Measurements from ENCODE around the gene LDLRAD4.

LDLRAD4 gene

DNA sequence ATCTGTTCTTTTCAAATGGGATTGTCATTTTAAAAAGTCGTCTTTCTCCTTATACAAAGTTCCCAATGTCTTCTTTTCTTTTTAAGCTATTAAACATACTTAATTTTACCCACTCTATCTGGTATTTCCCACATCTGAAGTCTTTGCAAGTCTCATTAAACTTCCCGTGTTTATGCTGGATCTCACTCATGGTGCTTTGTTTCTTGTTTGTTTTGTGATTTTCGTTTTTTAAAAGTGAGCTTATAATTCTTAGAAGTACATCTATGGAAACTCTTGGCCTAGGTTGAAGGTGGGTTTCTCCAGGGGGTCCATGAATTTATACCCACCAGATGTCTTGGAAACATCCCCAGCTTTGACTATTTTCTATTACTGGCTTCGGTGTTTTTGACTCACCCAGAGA lies 299.8 kb downstream of the LDLRAD4 start:
- in situ Hi-C loops (cut with MboI; ENCODE audit: low sequenced_read_pairs), result loop anchor here (25.0 kb wide), 1 partner anchor 94 kb away; no protein-coding TSS in a partner anchor

DNA sequence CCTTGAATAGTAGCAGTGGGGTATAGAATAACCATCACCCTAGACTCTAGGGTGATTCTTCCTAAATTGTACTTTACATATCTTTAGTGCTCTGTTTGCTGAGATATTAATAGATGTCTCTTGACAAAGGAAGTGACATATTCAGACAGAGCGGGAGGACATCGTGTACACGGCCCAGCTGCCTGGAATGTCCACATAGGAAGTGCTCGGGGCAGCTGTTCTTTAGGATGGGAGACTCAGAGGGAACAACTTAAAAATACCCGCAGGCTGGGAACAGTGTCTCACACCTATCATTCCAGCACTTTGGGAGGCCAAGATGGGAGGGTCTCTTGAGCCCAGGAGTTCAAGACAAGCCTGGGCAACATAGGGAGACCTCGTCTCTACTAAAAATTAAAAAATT lies 301.7 kb downstream of the LDLRAD4 start:
- in situ Hi-C loops (cut with MboI; ENCODE audit: low sequenced_read_pairs), result loop anchor here (25.0 kb wide), 1 partner anchor 92 kb away; no protein-coding TSS in a partner anchor

GRCh38 chr18:13520741-13521140 lies 302.2 kb downstream of the LDLRAD4 start:
- in situ Hi-C loops (cut with MboI; ENCODE audit: low sequenced_read_pairs), result loop anchor here (25.0 kb wide), 1 partner anchor 92 kb away; no protein-coding TSS in a partner anchor

GRCh38 chr18:13521418-13521817 lies 302.9 kb downstream of the LDLRAD4 start:
- in situ Hi-C loops (cut with MboI; ENCODE audit: low sequenced_read_pairs), result loop anchor here (25.0 kb wide), 1 partner anchor 91 kb away; no protein-coding TSS in a partner anchor

DNA sequence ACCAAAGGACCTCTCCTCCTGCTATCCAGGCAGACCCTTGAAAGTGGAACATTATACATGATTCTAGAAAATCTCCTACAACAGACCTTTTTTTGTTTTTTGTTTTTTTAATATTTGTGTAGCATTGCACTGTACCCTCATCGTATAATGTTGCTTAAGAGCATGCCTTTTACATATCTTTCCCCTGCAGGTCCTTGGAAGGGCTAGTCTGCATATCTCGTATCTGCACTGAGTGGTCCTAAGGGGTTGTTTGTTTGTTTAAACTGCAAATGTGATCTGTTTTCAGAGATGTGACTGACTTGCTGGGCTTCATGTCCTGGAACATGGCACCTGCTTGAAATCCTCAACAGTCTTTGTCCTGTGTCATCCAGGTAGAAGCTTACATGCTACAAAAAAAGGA lies 303.7 kb downstream of the LDLRAD4 start:
- in situ Hi-C loops (cut with MboI; ENCODE audit: low sequenced_read_pairs), result loop anchor here (25.0 kb wide), 1 partner anchor 90 kb away; no protein-coding TSS in a partner anchor

DNA sequence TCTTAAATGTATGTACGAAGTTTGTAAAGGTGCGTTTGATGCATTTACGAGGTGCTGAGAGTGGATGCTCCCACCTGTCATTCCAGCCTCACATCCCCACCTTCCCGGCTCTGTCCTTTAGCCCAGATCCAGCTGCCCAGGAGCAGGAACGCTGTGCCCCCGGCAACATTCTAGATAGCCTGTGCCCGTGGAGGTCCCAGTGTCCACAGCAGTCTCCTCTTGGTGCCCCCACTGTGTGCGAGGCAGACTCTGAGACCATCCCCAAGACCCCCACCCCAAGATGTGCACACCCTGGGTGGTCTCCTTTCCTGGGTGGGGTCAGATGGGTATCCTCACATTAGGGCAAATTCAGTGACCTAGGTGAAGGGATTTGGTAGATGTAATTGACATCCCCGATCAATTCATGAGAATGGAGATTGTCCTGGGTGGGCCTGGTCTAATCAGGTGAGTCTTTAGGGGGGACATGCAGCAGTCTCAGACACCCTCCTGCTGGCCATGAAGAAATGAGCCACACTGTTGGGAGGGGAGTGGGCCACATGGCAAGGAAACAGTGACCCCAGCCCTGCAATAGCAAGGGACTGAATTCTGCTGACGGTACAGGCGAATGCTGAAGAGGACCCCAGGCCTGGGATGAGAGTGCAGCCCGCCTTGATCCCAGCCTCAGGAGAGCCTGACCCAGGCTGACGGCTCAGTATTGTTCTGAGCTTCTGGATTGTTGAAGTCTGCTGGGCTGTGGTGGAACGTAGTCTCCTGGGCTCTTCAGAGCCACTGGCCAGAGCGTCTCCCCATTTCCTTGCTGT lies 304.5 kb downstream of the LDLRAD4 start:
- in situ Hi-C loops (cut with MboI; ENCODE audit: low sequenced_read_pairs), result loop anchor here (25.0 kb wide), 1 partner anchor 89 kb away; no protein-coding TSS in a partner anchor

DNA sequence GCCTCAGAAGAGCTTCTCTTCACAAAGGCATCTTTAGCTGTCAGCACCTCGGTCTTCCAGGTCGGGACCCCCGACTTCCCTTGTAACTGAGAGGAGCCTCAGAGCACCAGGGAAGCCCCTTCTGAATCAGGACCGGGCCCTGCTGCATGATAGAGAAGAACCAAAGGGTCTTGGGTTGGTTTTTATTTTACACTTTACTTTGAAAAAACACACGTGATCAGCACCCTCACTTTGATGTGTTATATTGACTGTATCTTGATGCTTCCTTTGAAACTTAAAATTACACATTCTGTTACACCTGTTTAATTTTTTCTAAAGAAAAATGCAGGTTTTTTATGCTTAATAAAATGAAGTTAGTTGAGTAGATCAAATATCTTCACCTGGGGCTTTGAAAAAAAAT lies 305.5 kb downstream of the LDLRAD4 start:
- in situ Hi-C loops (cut with MboI; ENCODE audit: low sequenced_read_pairs), result loop anchor here (25.0 kb wide), 1 partner anchor 88 kb away; no protein-coding TSS in a partner anchor

DNA sequence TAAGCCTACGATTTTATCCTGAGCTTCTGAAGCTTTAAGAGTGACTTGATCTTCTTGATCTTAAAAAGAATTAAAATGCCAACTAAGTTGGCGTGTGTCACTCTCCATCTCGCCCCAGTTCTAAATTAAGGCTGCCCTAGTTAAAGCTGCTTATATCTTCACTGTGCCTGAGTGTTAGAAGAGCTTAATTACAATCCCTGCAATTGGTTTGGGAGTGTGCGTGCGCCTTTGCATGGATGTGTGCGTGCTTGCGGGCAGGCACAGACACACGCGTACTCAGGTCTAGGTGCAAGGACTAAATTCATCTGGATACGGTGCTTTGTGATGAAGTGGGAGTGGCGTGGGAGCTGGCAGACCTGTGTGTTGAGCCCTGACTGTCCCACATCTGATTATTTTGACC lies 306.3 kb downstream of the LDLRAD4 start:
- in situ Hi-C loops (cut with MboI; ENCODE audit: low sequenced_read_pairs), result loop anchor here (25.0 kb wide), 1 partner anchor 87 kb away; no protein-coding TSS in a partner anchor

DNA sequence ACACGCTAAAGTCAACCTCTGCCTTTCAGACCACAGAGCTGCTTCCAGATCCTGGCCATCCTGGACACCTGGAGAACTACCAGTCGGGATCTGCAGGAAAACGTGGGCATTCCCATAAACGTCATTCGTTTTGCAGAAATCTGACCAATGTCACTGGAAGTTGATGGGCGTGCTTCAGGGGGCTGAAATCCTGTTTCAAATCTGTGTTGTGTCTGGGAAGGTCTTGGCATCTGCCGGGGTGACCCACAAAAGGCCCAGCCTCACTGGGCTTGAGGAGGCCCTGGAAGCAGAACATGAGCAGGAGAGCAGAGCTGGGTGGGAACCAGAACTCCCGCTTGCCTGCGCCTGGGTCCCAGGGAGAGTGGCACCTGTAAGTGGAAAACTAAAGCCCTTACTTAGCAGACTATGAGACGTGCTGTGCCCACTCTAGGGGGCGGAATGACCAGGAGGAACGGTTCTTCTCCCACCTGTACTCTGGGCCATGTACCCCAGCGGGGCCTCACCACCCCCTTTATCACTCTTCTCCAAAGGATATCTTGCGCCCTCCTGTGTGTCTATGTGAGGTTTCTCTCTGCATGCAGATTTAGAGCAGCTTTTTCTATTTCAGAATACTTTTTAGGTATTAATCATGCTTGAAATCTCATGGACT lies 306.9 kb downstream of the LDLRAD4 start:
- in situ Hi-C loops (cut with MboI; ENCODE audit: low sequenced_read_pairs), result no loop called here

- in situ Hi-C loops (cut with MboI; ENCODE audit: low sequenced_read_pairs), result no loop called here
These were observed 308.0 kb downstream of the LDLRAD4 start for GRCh38 chr18:13526519-13526918.

DNA sequence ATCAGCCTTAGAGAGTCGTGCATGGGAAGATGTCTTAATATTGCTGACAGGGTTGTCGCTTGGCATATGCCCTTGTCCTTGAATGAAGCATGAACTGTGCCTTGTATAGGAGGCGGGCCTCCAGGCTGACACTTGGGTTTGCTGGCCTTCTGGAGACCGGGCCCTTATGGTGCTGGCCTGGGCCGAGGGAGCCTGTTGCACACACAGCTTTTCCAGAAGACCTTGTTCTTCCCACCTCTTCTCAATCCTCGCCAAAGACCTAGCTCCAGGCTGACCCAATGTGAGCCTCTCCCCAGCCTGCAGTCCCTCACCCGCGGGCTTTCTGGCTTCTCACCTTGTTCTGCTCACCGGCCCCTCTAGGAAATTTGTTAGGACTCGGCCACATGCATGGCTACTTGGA lies 308.7 kb downstream of the LDLRAD4 start:
- in situ Hi-C loops (cut with MboI; ENCODE audit: low sequenced_read_pairs), result no loop called here

- in situ Hi-C loops (cut with MboI; ENCODE audit: low sequenced_read_pairs), result no loop called here
These were observed 309.2 kb downstream of the LDLRAD4 start for GRCh38 chr18:13527730-13528129.

DNA sequence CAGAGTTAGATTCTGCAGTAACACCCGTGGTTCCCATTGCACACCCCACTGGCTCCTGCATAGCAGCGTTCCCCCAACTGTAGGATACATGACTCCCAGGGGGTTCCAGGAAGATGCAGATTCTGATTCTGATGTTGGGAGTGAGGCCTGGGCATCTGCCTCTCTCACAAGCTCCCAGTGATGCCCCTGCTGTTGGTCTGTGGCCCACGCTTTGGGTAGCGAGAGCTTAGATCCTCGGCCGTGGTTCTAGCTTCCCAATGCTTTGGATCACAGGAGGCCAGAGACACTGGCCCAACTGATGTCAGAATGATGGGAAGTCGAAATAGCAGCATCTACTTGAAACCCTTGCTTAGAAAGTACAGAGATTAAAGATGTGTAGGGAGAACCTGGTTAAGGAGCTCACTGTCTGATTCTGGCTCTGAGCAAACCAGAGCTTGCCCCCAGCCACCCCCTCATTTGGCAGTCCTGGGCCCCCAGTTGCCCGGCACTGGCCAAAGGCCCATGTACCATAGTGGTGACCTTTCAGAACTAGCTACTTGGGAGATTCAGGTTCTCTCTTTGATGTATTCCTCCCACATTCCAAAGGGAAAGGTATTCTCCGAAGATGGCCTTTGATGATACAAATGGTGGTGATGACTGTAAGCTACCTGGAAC lies 310.3 kb downstream of the LDLRAD4 start:
- in situ Hi-C loops (cut with MboI; ENCODE audit: low sequenced_read_pairs), result no loop called here

DNA sequence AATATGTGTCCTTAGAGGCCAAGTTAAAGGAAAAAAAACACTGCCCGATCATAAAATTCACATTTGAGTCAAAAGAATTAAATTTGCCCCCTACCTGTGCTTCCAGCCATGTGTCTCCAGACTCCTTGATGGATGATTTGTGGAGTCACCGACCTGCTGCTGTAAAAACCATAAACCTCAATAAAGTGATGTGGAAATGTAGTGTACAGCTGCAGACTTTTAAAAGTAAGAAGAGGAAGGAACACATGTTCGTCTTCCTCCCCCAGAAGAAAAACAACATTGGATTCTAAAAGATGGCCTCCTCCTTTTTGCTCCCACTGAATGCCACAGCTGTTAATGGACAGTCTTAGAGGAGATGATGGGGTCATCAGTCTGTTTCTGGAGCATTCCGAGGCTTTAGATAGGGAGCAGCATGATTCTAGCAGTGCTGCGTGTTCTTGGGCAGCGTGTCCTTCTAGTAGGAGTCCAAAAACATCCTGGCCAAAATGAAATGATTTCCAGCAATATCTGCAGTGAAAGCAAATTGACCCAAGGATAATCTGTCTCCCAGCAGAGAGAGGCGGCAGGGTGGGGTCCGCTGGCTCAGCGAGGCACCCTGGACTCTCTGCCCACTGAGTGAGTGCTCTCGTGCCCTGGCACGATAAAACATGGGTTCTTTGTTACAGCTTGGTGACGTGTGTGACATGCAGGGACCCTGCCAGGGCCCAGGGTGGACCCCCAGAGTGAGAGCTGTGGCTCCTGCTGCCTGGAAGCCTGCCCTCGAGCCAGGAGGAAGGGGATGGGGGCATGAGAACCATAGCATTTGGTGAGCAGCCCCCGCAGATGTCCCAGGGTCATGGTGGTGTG lies 311.7 kb downstream of the LDLRAD4 start:
- in situ Hi-C loops (cut with MboI; ENCODE audit: low sequenced_read_pairs), result no loop called here

- in situ Hi-C loops (cut with MboI; ENCODE audit: low sequenced_read_pairs), result no loop called here
These were observed 312.4 kb downstream of the LDLRAD4 start for GRCh38 chr18:13530879-13531387.

DNA sequence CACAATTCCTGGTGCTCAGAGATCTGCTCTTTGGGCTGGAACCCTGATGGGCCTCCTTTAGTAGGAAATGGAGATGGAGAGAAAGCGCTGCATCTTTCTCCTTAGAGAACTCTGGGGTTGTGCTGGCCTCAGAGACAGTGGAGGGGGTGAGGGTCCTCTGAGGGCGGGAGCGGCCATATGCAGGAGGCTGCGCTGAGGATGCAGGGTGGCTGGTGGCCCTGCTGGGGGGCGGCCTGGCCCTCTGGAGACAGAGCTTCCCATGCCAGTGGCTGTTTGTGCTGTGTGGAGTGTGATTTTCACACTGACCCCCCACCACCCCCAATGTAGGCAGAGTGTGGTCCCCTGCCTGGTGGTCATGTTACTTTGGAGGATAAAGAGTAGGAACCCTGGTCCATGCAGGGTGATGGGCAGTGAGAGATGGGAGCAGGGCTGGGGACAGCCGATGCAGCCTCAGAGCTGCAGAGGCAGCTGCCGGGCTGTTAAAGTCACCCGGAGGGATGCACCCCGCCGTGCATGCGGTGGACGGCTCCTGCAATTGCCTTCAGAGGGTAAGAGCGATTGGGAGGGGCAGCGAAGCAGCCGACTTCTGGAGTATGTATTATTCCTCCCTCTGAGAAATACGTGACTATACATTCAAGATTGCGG lies 313.2 kb downstream of the LDLRAD4 start:
- in situ Hi-C loops (cut with MboI; ENCODE audit: low sequenced_read_pairs), result no loop called here

- in situ Hi-C loops (cut with MboI; ENCODE audit: low sequenced_read_pairs), result no loop called here
These were observed 314.0 kb downstream of the LDLRAD4 start for GRCh38 chr18:13532406-13533075.

DNA sequence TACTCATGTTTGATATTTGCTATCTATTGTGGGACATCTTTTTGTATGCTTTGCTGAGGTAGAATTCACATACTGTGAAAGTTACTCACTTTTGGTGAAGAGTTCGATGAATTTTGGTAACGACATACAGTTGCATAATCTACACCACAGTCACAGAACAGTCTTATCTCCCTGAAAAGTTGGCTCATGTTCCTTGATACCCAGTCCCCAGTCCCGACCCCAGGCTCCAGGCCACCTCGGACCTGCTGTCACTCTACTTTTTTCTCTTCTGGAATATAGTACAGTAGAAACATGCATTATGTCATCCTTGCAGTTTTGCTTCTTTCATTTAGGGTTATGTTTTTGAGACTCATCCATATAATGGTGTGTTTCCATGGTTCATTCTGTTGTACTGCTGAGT lies 316.1 kb downstream of the LDLRAD4 start:
- in situ Hi-C loops (cut with MboI; ENCODE audit: low sequenced_read_pairs), result no loop called here

DNA sequence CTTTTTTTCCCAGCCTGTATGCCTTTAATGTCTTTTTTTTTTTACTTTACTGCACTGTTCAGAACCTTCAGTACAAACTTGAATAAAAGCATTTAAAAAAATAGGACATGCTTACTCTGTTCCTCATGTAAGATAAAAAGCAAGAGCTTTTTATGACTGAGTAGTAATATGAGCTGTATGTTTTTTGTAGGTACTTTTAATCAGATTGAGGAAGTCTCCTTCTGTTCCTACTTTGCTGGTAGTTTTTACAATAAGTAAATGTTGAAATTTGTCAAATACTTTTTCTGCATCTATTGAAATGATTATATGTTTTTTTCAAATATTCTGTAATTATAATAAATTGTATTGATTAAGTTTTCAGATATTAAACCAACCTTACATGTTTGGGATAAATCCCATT lies 318.0 kb downstream of the LDLRAD4 start:
- in situ Hi-C loops (cut with MboI; ENCODE audit: low sequenced_read_pairs), result no loop called here

All from HL-60/S4 (cell line).